Activated CD4-positive, CD25-positive, alpha-beta regulatory T cell treated with anti-CD3 and anti-CD28 coated beads, Interleukin-2, amount 50 U/mL, for 24 hours (primary cell): ENCODE data around the gene ATP1A1.

ENCODE experiments used
- ATAC-seq, 2 donors: fragments of 150-1000 bp; cut with Tn5 transposase; one replicate each; pipeline ENCODE4 v1.10.0; 2021; ENCODE audit warnings: mild to moderate bottlenecking in 1 of 2, moderate library complexity in 1 of 2

Gene ATP1A1

DNA sequence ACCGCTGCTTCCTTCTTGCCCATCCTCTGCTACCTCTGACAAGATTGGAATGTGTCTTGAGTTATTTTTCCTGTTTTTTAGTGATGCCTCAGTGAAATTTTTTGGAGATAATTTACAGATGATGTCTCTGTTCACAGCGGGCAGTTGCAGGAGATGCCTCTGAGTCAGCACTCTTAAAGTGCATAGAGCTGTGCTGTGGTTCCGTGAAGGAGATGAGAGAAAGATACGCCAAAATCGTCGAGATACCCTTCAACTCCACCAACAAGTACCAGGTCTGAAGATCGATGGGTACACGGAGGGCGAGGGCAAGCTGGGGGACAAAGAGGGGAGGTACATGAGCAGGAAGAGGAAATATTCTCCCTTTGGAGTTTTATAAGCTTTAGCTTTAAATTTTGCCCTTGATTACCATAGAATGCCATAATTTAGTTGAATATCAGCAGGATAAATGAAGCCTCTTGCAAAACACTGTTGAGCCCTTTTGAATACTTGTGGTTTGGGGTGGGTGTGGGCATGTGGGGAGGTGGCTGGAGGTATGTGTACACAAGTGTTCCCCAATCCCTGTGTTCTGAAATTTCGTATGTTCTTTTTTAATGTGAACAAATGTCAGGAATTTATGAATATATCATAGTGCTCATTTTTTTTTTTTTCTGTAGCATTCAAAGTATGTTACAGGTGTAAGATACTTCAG, 19.8 kb downstream of the ATP1A1 start:
- no peak for ATAC-seq

DNA sequence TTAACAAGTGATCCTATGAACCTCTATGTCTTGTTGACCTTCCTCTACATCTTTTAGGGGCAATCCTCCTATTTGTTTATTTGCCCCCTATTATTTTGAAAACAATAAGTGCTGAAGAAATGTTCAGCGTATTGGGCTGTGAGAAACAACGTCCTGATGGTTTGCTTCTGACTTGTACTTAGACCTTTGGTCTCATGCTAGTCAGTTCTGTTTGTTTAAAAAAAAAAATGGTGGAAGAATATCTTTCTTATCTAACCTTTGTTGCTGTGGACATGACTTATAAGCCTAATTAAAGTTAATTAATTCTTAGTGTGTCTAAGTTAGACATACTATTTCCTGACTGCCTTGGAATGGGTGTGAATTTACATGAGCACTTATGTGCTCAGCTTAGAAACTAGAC, 20.7 kb downstream of the ATP1A1 start:
- no peak for ATAC-seq

- ATAC-seq = no peak
Measured at GRCh38 chr1:116394270-116394669, 21.2 kb downstream of the ATP1A1 start.

DNA sequence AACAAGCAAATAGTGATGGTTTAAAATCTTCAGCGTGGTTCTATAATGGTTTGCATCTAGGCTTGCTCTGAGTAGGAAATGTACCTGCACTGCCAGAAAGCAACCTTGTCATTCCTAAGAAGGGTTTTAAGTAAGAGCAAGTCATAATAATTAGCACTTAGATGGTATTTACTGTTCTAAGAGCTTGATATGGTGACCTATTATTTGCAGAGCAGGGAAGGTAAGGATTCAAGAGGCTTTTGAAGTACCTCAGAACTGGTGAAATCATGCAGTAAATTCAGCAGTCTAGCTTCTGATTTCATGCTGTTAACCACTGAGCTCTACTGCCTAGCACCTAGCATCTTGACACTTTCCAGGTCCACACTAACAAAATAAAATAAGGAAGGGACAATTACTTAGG, 23.7 kb downstream of the ATP1A1 start:
- ATAC-seq = no peak

DNA sequence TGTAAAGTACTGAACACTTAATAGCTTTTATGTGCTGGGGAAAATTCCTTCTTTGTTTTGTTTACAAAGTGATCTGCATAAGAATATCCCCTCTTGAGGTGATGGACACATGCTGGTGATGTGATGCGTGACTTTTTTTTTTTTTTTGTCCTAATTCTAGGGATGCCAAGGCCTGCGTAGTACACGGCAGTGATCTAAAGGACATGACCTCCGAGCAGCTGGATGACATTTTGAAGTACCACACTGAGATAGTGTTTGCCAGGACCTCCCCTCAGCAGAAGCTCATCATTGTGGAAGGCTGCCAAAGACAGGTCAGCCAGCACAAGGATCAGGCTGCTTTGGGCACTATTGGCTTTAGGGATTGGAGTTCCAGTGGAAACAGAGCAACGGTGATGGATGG, 24.7 kb downstream of the ATP1A1 start:
- no peak for ATAC-seq

DNA sequence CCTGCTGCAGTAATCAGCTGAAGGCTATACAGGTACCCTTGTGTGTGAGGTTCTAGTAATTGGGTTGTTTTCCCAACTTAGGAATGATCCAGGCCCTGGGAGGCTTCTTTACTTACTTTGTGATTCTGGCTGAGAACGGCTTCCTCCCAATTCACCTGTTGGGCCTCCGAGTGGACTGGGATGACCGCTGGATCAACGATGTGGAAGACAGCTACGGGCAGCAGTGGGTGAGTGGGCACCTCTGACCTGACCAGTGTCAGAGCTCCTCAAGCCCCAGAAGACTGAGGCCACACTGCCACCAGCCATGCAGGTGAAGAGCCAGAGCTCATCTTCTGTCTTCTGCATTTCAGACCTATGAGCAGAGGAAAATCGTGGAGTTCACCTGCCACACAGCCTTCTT, 27.7 kb downstream of the ATP1A1 start:
- no peak for ATAC-seq

DNA sequence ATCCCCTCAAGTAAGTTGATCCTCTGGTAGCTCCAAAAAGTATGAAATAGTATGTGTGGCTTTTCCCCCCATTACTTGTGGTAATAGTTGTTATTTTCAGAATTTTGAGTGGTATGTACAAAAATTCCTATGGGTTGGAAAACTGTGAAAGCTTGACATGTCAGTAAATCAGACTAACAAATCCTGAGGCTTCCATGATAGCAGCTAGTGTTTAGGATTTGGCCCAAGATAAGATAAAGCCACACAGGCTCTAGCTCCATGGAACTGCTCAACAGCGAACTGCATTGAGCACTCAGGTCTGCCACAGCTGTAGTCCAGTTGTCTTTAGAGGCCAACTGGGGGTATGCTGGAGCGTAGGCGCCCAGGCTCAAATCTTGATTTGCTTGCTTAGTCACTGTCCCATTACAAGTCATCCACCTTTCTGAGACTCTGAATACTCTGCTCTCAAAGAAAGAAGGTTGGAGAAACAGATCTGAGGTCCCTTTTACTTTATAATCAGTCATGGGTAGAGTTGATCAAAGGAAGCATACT, 28.7 kb downstream of the ATP1A1 start:
- ATAC-seq = no peak

DNA sequence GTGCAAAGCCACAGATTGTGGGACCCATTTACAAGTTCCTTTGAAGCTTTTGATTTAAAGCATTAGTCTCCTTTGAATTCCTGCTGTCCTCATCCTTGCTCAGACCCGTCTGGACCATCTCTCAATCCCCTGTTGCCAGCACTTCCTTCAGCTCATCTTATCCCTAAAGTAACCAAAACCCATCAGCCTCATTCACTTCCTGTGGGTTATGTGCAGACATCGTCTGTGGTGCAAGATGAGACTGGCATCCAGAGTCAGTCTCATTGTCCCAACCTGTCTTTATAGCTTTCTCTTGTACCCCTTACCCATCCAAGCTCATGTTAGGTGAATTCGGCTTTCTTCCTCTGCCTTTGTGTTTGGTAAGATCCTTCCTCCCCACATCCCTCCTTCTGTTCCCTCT, 29.3 kb downstream of the ATP1A1 start:
- ATAC-seq = no peak

- no peak for ATAC-seq
Measured at GRCh38 chr1:116403496-116404136, 30.6 kb downstream of the ATP1A1 start.

DNA sequence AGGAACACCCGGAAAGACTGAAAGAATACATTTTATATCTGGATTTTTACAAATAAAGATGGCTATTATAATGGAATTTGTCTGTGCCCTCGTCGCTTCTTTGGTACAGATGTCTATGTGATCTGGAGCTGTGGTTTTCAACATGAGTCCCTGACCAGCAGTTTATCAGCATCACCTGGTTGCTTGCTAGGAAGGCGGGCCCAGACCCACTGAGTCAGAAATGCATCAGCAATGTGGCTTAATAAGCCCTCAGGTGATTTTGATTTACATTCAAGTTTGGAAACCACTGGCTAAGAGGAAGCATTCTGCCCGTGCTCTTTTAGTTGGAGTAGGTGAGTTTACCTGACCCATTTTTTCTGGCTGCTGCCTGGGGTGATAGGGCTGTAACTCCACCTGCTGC, 31.7 kb downstream of the ATP1A1 start:
- no peak for ATAC-seq

GRCh38 chr1:116405241-116406135, 32.4 kb downstream of the ATP1A1 start:
- no peak for ATAC-seq

DNA sequence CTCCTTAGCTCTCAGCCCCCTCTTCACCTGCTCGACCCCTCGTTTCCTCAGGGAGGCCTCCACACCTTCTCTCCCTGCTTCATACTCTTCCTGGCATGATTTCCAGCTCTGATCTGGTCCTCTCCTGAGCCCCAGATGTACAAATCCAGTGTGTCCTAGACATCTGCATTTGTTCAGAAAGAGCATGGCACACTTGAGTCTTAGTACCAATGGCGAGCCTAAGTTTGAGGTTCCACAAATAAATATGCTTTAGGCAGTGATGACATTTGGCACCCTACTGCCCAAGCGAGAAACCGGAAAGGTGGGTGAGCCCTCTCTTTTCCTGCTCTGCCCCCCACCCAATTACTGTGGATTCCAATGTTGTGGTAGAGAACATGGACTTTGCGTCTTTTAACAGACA, 34.0 kb downstream of the ATP1A1 start:
- ATAC-seq = no peak

DNA sequence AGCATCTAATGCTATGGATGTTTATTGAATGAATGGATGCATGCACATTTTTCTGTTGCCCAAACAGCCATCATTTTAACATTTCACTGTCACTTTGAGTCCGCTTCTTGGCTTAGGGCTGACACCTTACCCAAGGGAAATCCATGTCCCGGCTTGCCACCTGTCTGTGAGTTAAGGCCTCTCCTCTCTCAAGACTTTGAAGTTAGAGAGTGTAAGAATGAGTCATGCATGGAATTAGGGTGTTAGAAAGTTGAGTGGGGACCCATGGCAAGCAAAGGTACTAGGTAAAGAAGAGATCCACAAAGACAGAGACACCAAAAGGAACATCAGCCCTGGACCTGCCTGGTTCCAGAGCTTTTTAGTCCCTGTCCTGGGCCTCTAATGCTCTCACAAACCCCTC, 35.1 kb downstream of the ATP1A1 start:
- no peak for ATAC-seq

- ATAC-seq = no peak
Measured at GRCh38 chr1:116408803-116409720, 36.0 kb downstream of the ATP1A1 start.

GRCh38 chr1:116409751-116410191, 36.7 kb downstream of the ATP1A1 start:
- ATAC-seq = no peak

DNA sequence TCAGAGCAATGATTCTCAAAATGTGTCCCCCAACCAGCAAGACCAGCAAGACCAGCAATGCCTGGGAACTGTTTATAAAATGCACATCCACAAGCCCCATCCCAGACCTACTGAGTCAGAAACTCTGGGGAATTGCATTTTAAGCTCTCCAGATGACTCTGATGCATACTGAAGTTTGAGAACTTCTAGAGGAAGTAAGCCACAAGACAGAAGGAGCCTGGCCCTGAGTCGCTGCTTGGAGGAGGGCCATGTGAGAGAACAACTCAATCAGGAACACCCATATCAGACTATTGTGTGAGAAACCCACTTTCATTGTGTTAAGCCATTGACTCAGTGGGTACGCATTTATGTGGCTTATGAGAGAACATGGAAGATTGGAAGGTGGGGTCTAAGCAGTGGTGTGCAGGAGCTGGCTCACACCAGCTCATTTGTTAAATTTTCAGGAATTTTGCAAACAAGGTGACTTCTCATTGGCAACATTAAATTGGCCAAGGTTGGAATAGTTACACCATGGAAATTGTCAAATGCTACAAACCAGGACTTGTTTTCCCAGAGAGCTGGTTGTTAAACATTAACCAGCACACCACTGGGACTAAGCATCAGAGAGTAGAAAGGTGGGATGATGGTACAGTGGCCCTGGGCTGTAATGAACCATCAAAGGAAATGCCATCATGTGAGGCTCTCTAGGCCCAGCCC, 38.9 kb downstream of the ATP1A1 start:
- ATAC-seq = no peak

DNA sequence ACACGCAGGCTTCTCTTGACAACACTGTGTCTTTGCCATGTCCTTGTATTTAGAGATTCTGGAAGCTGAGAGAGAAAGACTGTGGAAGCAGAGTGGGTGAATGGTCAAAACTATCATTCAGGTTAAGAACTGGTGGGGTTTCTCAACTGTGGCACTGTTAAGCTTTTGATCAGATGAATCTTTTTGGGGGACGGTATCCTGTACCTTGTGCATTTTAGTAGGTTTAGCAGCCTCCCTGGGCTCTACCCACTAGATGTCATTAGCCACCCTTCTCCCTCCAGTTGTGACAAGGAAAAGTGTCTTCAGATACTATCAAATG, 39.4 kb downstream of the ATP1A1 start:
- ATAC-seq = no peak

DNA sequence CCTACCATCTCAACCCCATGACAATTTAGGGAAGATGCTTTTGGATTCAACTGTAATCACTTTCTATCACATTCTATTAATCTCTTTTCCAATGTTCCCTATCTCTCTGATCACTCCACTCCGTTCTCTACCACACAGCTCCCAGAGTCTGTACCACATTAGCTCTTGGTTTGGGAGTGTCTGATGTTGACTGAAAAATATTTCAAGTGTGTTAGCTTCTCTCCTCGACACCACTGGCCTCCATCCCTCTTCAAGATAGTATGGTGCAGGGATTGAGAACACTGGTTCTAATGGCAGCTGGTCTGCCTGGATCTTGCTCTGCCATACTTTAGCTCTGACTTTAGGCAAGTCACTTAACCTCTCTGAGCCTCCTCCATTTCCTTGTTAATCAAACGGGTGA, 39.9 kb downstream of the ATP1A1 start:
- ATAC-seq = no peak

DNA sequence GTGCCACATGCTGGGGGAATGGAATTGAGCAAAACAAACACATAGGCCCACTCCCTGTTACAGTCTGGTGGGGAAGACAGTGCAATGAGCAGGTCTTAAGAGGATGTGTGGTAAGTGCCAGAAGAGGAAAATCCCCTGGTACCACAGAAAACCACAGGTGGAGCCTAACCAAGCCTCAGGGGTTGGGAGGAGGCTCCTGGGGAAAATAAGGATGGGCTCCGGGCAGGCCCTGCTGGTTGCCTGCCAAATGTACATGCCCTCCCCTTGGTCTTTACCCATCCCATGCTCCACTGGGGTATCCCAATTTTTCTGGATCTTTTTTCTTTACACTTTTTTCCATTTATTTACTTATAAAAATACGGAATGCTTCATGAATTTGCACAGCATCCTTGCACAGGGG, 40.4 kb downstream of the ATP1A1 start:
- ATAC-seq = no peak

DNA sequence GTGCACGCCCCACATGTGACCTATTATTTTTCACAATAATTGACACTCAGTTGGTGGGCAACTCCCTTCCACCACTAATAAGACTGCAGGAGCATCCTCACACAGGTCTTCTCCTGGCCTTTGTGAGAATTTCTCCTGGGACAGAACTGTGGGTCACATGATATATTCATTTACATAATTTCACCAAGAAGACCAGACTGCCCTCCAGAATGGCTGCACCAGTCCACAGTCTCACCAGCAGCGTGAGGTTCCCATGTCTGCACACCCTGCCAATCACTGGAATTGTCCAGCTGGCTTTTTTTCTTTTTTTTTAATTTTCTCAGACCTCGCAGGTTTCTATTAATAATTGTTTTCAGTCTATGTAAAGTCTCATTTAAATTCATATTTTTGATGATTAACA, 41.3 kb downstream of the ATP1A1 start:
- ATAC-seq = no peak

- ATAC-seq = no peak
Measured at GRCh38 chr1:116415200-116415698, 42.2 kb downstream of the ATP1A1 start.
